GM21528 (cell line): Measurements from ENCODE around the gene IFITM10.

Source experiments
- ATAC-seq: cut with Tn5 transposase; IDR thresholded peaks from one replicate; pipeline ENCODE4 v1.9.1; 2021; ENCODE audit warnings: mild to moderate bottlenecking, moderate library complexity; ENCODE audit not compliant: unreplicated experiment, low FRiP score

The IFITM10 gene

GRCh38 chr11:1750481-1750839 lies at the start of gene IFITM10:
Gene IFITM10 (minus strand): TSS chr11:1750595. CDS start chr11:1750442, 153 bp downstream.
- ATAC-seq = no peak

- ATAC-seq = no peak
Measured at GRCh38 chr11:1797391-1798125, 47.2 kb upstream of the IFITM10 start.

- ATAC-seq = no peak
Measured at GRCh38 chr11:1796413-1797011, 46.1 kb upstream of the IFITM10 start.

GRCh38 chr11:1793081-1793480 lies 42.7 kb upstream of the IFITM10 start:
- ATAC-seq = no peak

- ATAC-seq = no peak
Measured at GRCh38 chr11:1792461-1792860, 42.1 kb upstream of the IFITM10 start.

- no peak for ATAC-seq
Measured at GRCh38 chr11:1791912-1792311, 41.5 kb upstream of the IFITM10 start.

GRCh38 chr11:1786466-1786865 lies 36.1 kb upstream of the IFITM10 start:
- no peak for ATAC-seq

GRCh38 chr11:1785749-1786413 lies 35.5 kb upstream of the IFITM10 start:
- ATAC-seq = no peak

- ATAC-seq = no peak
Measured at GRCh38 chr11:1784761-1785650, 34.6 kb upstream of the IFITM10 start.

GRCh38 chr11:1783725-1784529 lies 33.5 kb upstream of the IFITM10 start:
- ATAC-seq = no peak

GRCh38 chr11:1782831-1783724 lies 32.7 kb upstream of the IFITM10 start:
- no peak for ATAC-seq

GRCh38 chr11:1782031-1782590 lies 31.7 kb upstream of the IFITM10 start:
- no peak for ATAC-seq

GRCh38 chr11:1781593-1781975 lies 31.2 kb upstream of the IFITM10 start:
- no peak for ATAC-seq

- ATAC-seq = no peak
Measured at GRCh38 chr11:1780700-1781592, 30.6 kb upstream of the IFITM10 start.

GRCh38 chr11:1779806-1780699 lies 29.7 kb upstream of the IFITM10 start:
- ATAC-seq = no peak

GRCh38 chr11:1779034-1779805 lies 28.8 kb upstream of the IFITM10 start:
- ATAC-seq = no peak
